Middle frontal gyrus (tissue), 1 donor: ENCODE data around the gene M1AP.

Experiments
- DNase-seq: peaks from one replicate; pipeline ENCODE4 v3.0.0-alpha.2; 2015; ENCODE audit warnings: low spot score; ENCODE audit errors: extremely low spot score

Gene M1AP

GRCh38 chr2:74597410-74597809 is 50.7 kb downstream of the M1AP start:
- DNase-seq: no peak

GRCh38 chr2:74596584-74596983 is 51.5 kb downstream of the M1AP start:
- no peak for DNase-seq

- no peak for DNase-seq
Observed at GRCh38 chr2:74593826-74594772, 54.0 kb downstream of the M1AP start.

GRCh38 chr2:74588664-74589063 is 59.5 kb downstream of the M1AP start:
- no peak for DNase-seq

- peak; percentile 63 for DNase-seq
Observed at GRCh38 chr2:74587664-74588277, 60.4 kb downstream of the M1AP start.

GRCh38 chr2:74585406-74586185 is 62.5 kb downstream of the M1AP start:
- no peak for DNase-seq

GRCh38 chr2:74584088-74584645 is 64.0 kb downstream of the M1AP start:
- no peak for DNase-seq

GRCh38 chr2:74583504-74583903 is 64.6 kb downstream of the M1AP start:
- no peak for DNase-seq

- DNase-seq: no peak
Observed at GRCh38 chr2:74582184-74582583, 65.9 kb downstream of the M1AP start.

- no peak for DNase-seq
Observed at GRCh38 chr2:74581463-74581862, 66.7 kb downstream of the M1AP start.

- no peak for DNase-seq
Observed at GRCh38 chr2:74578408-74578807, 69.7 kb downstream of the M1AP start.

- no peak for DNase-seq
Observed at GRCh38 chr2:74577448-74577847, 70.7 kb downstream of the M1AP start.

- no peak for DNase-seq
Observed at GRCh38 chr2:74576863-74577229, 71.3 kb downstream of the M1AP start.

GRCh38 chr2:74576211-74576862 is 71.8 kb downstream of the M1AP start:
- DNase-seq: no peak

GRCh38 chr2:74575320-74575719 is 72.8 kb downstream of the M1AP start:
- DNase-seq: no peak

- no peak for DNase-seq
Observed at GRCh38 chr2:74573747-74574562, 74.2 kb downstream of the M1AP start.

GRCh38 chr2:74572178-74572925 is 75.8 kb downstream of the M1AP start:
- DNase-seq: no peak

GRCh38 chr2:74571058-74571457 is 77.1 kb downstream of the M1AP start:
- no peak for DNase-seq

- no peak for DNase-seq
Observed at GRCh38 chr2:74569686-74570085, 78.4 kb downstream of the M1AP start.

- no peak for DNase-seq
Observed at GRCh38 chr2:74567881-74568280, 80.2 kb downstream of the M1AP start.
